Measurements from ENCODE around the gene CHMP1A.

GRCh38 chr16:89599902-89600301, 57.6 kb downstream of the CHMP1A start:
- TF ChIP-seq CTCF (IDR thresholded peaks at IDR 0.05) = no peak
- no peak for TF ChIP-seq EP300 (IDR thresholded peaks at IDR 0.05)
- no peak for TF ChIP-seq POLR2A (IDR thresholded peaks at IDR 0.05)
